Ishikawa (cell line): ENCODE data around the gene NEDD4L.

Source experiments
- CEBPB ChIP-seq: IDR thresholded peaks from 2 replicates; pipeline ENCODE4 v1.6.1; 2012
- CREB1 ChIP-seq: IDR thresholded peaks from 2 replicates; pipeline ENCODE4 v1.6.1; 2012; ENCODE audit warnings: low read depth
- EGR1 ChIP-seq: IDR thresholded peaks from 2 replicates; pipeline ENCODE4 v1.6.1; 2012
- EP300 ChIP-seq: IDR thresholded peaks from 2 replicates; pipeline ENCODE4 v1.6.1; 2012; ENCODE audit warnings: borderline replicate concordance
- FOXM1 ChIP-seq: IDR thresholded peaks from 2 replicates; pipeline ENCODE4 v1.6.1; 2012; ENCODE audit warnings: low read depth, borderline replicate concordance
- NFIC ChIP-seq: IDR thresholded peaks from 2 replicates; pipeline ENCODE4 v1.6.1; 2012
- RAD21 ChIP-seq: IDR thresholded peaks from 2 replicates; pipeline ENCODE4 v1.6.1; 2012; ENCODE audit warnings: low read depth
- TAF1 ChIP-seq: IDR thresholded peaks from 2 replicates; pipeline ENCODE4 v1.6.1; 2012; ENCODE audit warnings: low read depth, mild to moderate bottlenecking
- TCF12 ChIP-seq: IDR thresholded peaks from 2 replicates; pipeline ENCODE4 v1.6.1; 2012; ENCODE audit warnings: low read depth
- TEAD4 ChIP-seq: IDR thresholded peaks from 2 replicates; pipeline ENCODE4 v1.6.1; 2012
- USF1 ChIP-seq: IDR thresholded peaks from 2 replicates; pipeline ENCODE4 v1.6.1; 2012
- YY1 ChIP-seq: IDR thresholded peaks from 2 replicates; pipeline ENCODE4 v1.6.1; 2012; ENCODE audit warnings: low read depth
- TF ChIP-seq, protein P1 (sequence below): IDR thresholded peaks from 2 replicates; pipeline ENCODE4 v1.6.1; 2012
- TF ChIP-seq, protein P2 (sequence below): IDR thresholded peaks from 2 replicates; pipeline ENCODE4 v1.6.1; 2012; ENCODE audit warnings: low read depth, mild to moderate bottlenecking

GRCh38 chr18:58426611-58427010, 382.6 kb downstream of the NEDD4L start:
- TF ChIP-seq, protein P1, sequence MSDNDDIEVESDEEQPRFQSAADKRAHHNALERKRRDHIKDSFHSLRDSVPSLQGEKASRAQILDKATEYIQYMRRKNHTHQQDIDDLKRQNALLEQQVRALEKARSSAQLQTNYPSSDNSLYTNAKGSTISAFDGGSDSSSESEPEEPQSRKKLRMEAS: no peak
- TF ChIP-seq, protein P2, sequence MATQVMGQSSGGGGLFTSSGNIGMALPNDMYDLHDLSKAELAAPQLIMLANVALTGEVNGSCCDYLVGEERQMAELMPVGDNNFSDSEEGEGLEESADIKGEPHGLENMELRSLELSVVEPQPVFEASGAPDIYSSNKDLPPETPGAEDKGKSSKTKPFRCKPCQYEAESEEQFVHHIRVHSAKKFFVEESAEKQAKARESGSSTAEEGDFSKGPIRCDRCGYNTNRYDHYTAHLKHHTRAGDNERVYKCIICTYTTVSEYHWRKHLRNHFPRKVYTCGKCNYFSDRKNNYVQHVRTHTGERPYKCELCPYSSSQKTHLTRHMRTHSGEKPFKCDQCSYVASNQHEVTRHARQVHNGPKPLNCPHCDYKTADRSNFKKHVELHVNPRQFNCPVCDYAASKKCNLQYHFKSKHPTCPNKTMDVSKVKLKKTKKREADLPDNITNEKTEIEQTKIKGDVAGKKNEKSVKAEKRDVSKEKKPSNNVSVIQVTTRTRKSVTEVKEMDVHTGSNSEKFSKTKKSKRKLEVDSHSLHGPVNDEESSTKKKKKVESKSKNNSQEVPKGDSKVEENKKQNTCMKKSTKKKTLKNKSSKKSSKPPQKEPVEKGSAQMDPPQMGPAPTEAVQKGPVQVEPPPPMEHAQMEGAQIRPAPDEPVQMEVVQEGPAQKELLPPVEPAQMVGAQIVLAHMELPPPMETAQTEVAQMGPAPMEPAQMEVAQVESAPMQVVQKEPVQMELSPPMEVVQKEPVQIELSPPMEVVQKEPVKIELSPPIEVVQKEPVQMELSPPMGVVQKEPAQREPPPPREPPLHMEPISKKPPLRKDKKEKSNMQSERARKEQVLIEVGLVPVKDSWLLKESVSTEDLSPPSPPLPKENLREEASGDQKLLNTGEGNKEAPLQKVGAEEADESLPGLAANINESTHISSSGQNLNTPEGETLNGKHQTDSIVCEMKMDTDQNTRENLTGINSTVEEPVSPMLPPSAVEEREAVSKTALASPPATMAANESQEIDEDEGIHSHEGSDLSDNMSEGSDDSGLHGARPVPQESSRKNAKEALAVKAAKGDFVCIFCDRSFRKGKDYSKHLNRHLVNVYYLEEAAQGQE: no peak
- TF ChIP-seq TAF1: no peak
- TF ChIP-seq FOXM1: no peak
- no peak for TF ChIP-seq USF1
- no peak for TF ChIP-seq YY1
- no peak for TF ChIP-seq EP300
- TF ChIP-seq TCF12: no peak
- TF ChIP-seq EGR1: no peak
- TF ChIP-seq TEAD4: no peak
- no peak for TF ChIP-seq CREB1
- TF ChIP-seq CEBPB: no peak
- no peak for TF ChIP-seq RAD21
- TF ChIP-seq NFIC: no peak
